Measurements from ENCODE around the gene HOXA3. TPM values are rescaled to one million over a fixed set of nuclear protein-coding genes. Genes with fewer than 3 reads are reported as not detected.
A peak's percentile ranks its signal among the peaks of the same experiment; 100 is the strongest.

HOXA3 gene
- polyA plus RNA-seq, 3 donors = not detected

DNA sequence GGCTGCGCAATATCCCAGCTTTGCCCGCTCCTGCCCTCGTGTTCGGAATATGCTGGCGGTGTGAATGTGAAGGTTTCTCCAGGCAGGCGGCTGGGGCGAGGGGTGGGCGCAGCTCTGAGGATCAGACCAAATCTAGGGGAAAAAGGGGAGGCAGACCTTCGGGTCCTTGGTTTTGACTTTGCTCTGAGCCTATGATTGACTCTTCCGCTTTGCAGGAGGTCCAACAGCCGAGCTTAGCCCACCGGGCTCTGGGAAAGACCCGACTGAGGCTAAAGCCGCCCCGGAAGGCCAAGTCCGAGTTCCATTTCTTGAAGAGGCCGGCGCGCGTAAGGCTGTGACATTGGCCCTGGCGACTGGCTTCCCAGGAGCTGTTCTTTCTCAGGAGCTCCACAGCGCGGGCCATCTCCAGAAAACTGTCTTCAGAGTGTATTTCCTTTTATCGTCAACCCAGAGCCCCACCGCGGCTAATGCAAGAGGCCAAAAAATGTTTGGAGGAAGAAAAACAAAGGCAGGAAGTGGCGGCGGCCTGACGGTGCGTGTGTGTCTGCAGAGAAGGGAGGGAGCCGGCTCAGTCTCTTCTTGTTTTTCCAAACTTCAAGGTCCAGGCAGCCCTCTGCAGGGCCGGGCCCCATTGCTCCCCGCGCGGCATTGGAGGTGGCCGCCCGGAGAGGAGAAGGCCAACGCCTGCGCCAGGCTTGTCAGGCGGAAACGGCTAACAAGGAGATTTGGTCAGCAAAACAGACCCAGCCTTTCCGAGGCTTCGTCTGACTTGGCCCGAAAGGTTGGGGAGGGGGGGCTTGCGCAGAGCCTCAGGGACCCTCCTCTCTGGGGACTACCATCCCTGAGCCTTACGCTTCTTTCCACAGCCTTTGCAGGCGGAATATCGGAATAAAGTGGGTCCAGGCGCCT lies 36.3 kb upstream of the HOXA3 start:
- WGBS (ENCODE audit: insufficient coverage) = 4% methylated on average over 42 of the region's 49 CpGs
- peak in 2 of 3 donors; percentile 42 to 45 for DNase-seq
- Histone ChIP-seq H3K9me3 (replicated peaks in 1 of 2; ENCODE audit: control insufficient read depth in 1 of 2, insufficient read depth in 1 of 2, low read length in 2 of 2) (peaks cover 17 to 67% of the 10 kb centered on the region in 2 donors), H2AFZ (ENCODE audit: insufficient read depth, low read depth, low read length, poor library complexity, severe bottlenecking) (peak overlapping the region; percentile 46), H3K27me3 (ENCODE audit: control insufficient read depth in 2 of 2, insufficient read depth in 2 of 2, low read length in 2 of 2) (peaks cover 94 to 96% of the 10 kb centered on the region in 2 donors), H3K4me1 (ENCODE audit: control insufficient read depth in 1 of 2, insufficient read depth in 2 of 2, low read length in 2 of 2) (peaks cover 63 to 65% of the 10 kb centered on the region in 2 donors), H3K36me3 (replicated peaks in 1 of 2; ENCODE audit: control insufficient read depth in 1 of 2, insufficient read depth in 2 of 2, low read length in 2 of 2) (no peaks in the 10 kb centered on the region), H4K20me1 (ENCODE audit: insufficient read depth, low read length) (no peaks in the 10 kb centered on the region), H3K4me2 (replicated peaks; ENCODE audit: extremely low read depth, low read length, poor library complexity, severe bottlenecking) (peak overlapping the region; percentile 68), H3K9ac (ENCODE audit: insufficient read depth, low read length, poor library complexity, severe bottlenecking) (no peak overlapping the region), H3K27ac (ENCODE audit: low read depth in 1 of 2, low read length in 2 of 2) (no peak overlapping the region), H3K4me3 (replicated peaks in 1 of 3; ENCODE audit: low read depth in 2 of 3, low read length in 3 of 3) (peak overlapping the region in 2 of 3 experiments; percentile 42 to 67), H3K79me2 (ENCODE audit: insufficient read depth, low read length) (no peaks in the 10 kb centered on the region)
- TF ChIP-seq, protein P1, sequence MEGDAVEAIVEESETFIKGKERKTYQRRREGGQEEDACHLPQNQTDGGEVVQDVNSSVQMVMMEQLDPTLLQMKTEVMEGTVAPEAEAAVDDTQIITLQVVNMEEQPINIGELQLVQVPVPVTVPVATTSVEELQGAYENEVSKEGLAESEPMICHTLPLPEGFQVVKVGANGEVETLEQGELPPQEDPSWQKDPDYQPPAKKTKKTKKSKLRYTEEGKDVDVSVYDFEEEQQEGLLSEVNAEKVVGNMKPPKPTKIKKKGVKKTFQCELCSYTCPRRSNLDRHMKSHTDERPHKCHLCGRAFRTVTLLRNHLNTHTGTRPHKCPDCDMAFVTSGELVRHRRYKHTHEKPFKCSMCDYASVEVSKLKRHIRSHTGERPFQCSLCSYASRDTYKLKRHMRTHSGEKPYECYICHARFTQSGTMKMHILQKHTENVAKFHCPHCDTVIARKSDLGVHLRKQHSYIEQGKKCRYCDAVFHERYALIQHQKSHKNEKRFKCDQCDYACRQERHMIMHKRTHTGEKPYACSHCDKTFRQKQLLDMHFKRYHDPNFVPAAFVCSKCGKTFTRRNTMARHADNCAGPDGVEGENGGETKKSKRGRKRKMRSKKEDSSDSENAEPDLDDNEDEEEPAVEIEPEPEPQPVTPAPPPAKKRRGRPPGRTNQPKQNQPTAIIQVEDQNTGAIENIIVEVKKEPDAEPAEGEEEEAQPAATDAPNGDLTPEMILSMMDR (IDR thresholded peaks at IDR 0.05) = no peak
- peak overlapping the region; percentile 83 to 92 for H3K4me3 Mint-ChIP-seq
- H3K27me3 Mint-ChIP-seq (ENCODE audit: low read depth in 3 of 3) = peaks cover 96 to 99% (median 98%) of the 10 kb centered on the region in 3 donors
- H3K36me3 Mint-ChIP-seq = peaks cover 18 to 34% of the 10 kb centered on the region in 2 donors
- H3K4me1 Mint-ChIP-seq = peaks cover 75% of the 10 kb centered on the region
- intact Hi-C loops (cut with micrococcal nuclease) = loop anchor here (5.0 kb wide), 1 partner anchor 36 kb away; the partner anchor contains the start of gene HOXA3 (in 2 of the 2)
- H3K27ac Mint-ChIP-seq = no peak overlapping the region
- peaks cover 3 to 64% (median 44%) of the 10 kb centered on the region in 7 donors for H3K9me3 Mint-ChIP-seq

GRCh38 chr7:27187475-27188385 lies 35.3 kb upstream of the HOXA3 start:
- Histone ChIP-seq H3K36me3 (replicated peaks in 1 of 2; ENCODE audit: control insufficient read depth in 1 of 2, insufficient read depth in 2 of 2, low read length in 2 of 2) (no peaks in the 10 kb centered on the region), H2AFZ (ENCODE audit: insufficient read depth, low read depth, low read length, poor library complexity, severe bottlenecking) (peak overlapping the region; percentile 32), H3K4me1 (ENCODE audit: control insufficient read depth in 1 of 2, insufficient read depth in 2 of 2, low read length in 2 of 2) (peaks cover 57 to 61% of the 10 kb centered on the region in 2 donors), H3K79me2 (ENCODE audit: insufficient read depth, low read length) (no peaks in the 10 kb centered on the region), H3K27me3 (ENCODE audit: control insufficient read depth in 2 of 2, insufficient read depth in 2 of 2, low read length in 2 of 2) (peaks cover 93 to 96% of the 10 kb centered on the region in 2 donors), H3K27ac (ENCODE audit: low read depth in 1 of 2, low read length in 2 of 2) (no peak overlapping the region), H4K20me1 (ENCODE audit: insufficient read depth, low read length) (no peaks in the 10 kb centered on the region), H3K4me3 (replicated peaks in 1 of 3; ENCODE audit: low read depth in 2 of 3, low read length in 3 of 3) (peak overlapping the region in 2 of 3 experiments; percentile 42 to 67), H3K9me3 (replicated peaks in 1 of 2; ENCODE audit: control insufficient read depth in 1 of 2, insufficient read depth in 1 of 2, low read length in 2 of 2) (peaks cover 13 to 69% of the 10 kb centered on the region in 2 donors), H3K9ac (ENCODE audit: insufficient read depth, low read length, poor library complexity, severe bottlenecking) (no peak overlapping the region), H3K4me2 (replicated peaks; ENCODE audit: extremely low read depth, low read length, poor library complexity, severe bottlenecking) (peak overlapping the region; percentile 68)
- intact Hi-C loops (cut with micrococcal nuclease) = loop anchor here (5.0 kb wide), 1 partner anchor 35 kb away; the partner anchor contains the start of gene HOXA3 (in 2 of the 2)
- DNase-seq = no peak
- WGBS (ENCODE audit: insufficient coverage) = 5% methylated on average over 40 of the region's 46 CpGs
- Mint-ChIP-seq H3K27ac (peak overlapping the region in 1 of 7 donors; percentile 57), H3K9me3 (peaks cover 3 to 62% (median 42%) of the 10 kb centered on the region in 7 donors), H3K4me1 (peaks cover 72% of the 10 kb centered on the region), H3K36me3 (peaks cover 18 to 33% of the 10 kb centered on the region in 2 donors), H3K4me3 (peak overlapping the region; percentile 83 to 92), H3K27me3 (ENCODE audit: low read depth in 3 of 3) (peaks cover 97 to 99% (median 98%) of the 10 kb centered on the region in 3 donors)
- TF ChIP-seq, protein P1 (IDR thresholded peaks at IDR 0.05) = no peak

All from CD14-positive monocyte (primary cell).